PC-3 (cell line): ENCODE data around the gene TRAPPC8. TPM values are rescaled to one million over a fixed set of nuclear protein-coding genes. Genes with fewer than 3 reads are reported as not detected.
"Not testable (repeated sequence)": the region's sequence is repeated elsewhere in the genome, so short reads cannot be mapped to it uniquely, and the experiment has no call there.

Experiments
- ATAC-seq: fragments of 200-7000 bp; cut with Tn5 transposase; 2 replicates; pipeline ENCODE4 v1.9.1; 2020; ENCODE audit warnings: mild to moderate bottlenecking, moderate library complexity
- BruUV-seq: library from RNA; stranded (reverse); fragments of 400-500 nt; replicated peaks from 2 replicates; lab custom pipeline; 2021; lab: Mats Ljungman, UMichigan
- CTCF ChIA-PET: fragments of 300-600 bp; sonication (Branson Sonifier 250); formaldehyde crosslinking; loops from one replicate; lab custom pipeline; 2022; ENCODE audit warnings: antibody characterized with exemption; lab: Charles Lee
- POLR2A ChIA-PET: fragments of 300-600 bp; sonication (Branson Sonifier 250); formaldehyde crosslinking; loops from one replicate; lab custom pipeline; 2022; ENCODE audit warnings: antibody characterized with exemption; ENCODE audit not compliant: unreplicated experiment; lab: Charles Lee
- DNase-seq: peaks from one replicate; pipeline ENCODE4 v3.0.0-alpha.2; 2015
- H2AFZ ChIP-seq: fragments of 300-600 bp; sonication (generic); 2 replicates; pipeline ENCODE4 v1.6.0; 2016; ENCODE audit warnings: antibody characterized with exemption, low read length
- H3F3A ChIP-seq: fragments of 300-600 bp; sonication (generic); one replicate; pipeline ENCODE4 v1.6.0; 2017; ENCODE audit warnings: antibody characterized with exemption, low read length, control low read depth, mild to moderate bottlenecking; ENCODE audit not compliant: unreplicated experiment
- H3K27ac ChIP-seq: fragments of 300-600 bp; sonication (generic); 2 replicates; pipeline ENCODE4 v1.5.1; 2016; ENCODE audit warnings: mild to moderate bottlenecking, low read length
- H3K27me3 ChIP-seq: fragments of 300-600 bp; sonication (generic); 2 replicates; pipeline ENCODE4 v1.6.1; 2016; ENCODE audit warnings: low read length, mixed read lengths
- H3K36me3 ChIP-seq: fragments of 300-600 bp; sonication (generic); 2 replicates; pipeline ENCODE4 v1.6.1; 2016; ENCODE audit warnings: low read depth, mixed run types, low read length, mixed read lengths
- H3K4me1 ChIP-seq: fragments of 300-600 bp; sonication (generic); 2 replicates; pipeline ENCODE4 v1.5.1; 2016; ENCODE audit warnings: low read length; ENCODE audit not compliant: insufficient read depth
- H3K4me2 ChIP-seq: fragments of 300-600 bp; sonication (generic); 2 replicates; pipeline ENCODE4 v1.6.0; 2016; ENCODE audit warnings: low read length
- H3K4me3 ChIP-seq: fragments of 300-600 bp; sonication (generic); 2 replicates; pipeline ENCODE4 v1.5.1; 2016; ENCODE audit warnings: mild to moderate bottlenecking, low read length, mixed read lengths
- H3K79me2 ChIP-seq: fragments of 300-600 bp; sonication (generic); 2 replicates; pipeline ENCODE4 v1.6.1; 2017; ENCODE audit warnings: low read length, mixed read lengths
- H3K9ac ChIP-seq: fragments of 300-600 bp; sonication (generic); 2 replicates; pipeline ENCODE4 v1.6.0; 2016; ENCODE audit warnings: mild to moderate bottlenecking, low read length
- H3K9me2 ChIP-seq: fragments of 300-600 bp; sonication (generic); replicated peaks from 2 replicates; pipeline ENCODE4 v1.6.1; 2016; ENCODE audit warnings: mixed run types, low read length, mixed read lengths
- H3K9me3 ChIP-seq: fragments of 300-600 bp; sonication (generic); 2 replicates; pipeline ENCODE4 v1.6.1; 2016; ENCODE audit warnings: low read length, mixed read lengths
- H4K20me1 ChIP-seq: fragments of 300-600 bp; sonication (generic); 2 replicates; pipeline ENCODE4 v1.6.1; 2016; ENCODE audit warnings: low read length, mixed read lengths
- CTCF ChIP-seq: fragments of 300-600 bp; sonication (generic); conservative IDR thresholded peaks from 2 replicates; pipeline ENCODE4 v1.5.1; 2017; ENCODE audit warnings: antibody characterized with exemption, low read depth, mild to moderate bottlenecking, low read length
- EZH2 ChIP-seq: fragments of 300-600 bp; sonication (generic); IDR thresholded peaks from one replicate; pipeline ENCODE4 v1.6.1; 2017; ENCODE audit warnings: antibody characterized with exemption, mild to moderate bottlenecking, low read length; ENCODE audit not compliant: unreplicated experiment
- EZH2phosphoT487 ChIP-seq: fragments of 300-600 bp; sonication (generic); IDR thresholded peaks from 2 replicates; pipeline ENCODE4 v1.6.1; 2018; ENCODE audit warnings: mild to moderate bottlenecking, antibody characterized with exemption, low read length, borderline replicate concordance
- intact Hi-C: fragments of 100-400 bp; cut with micrococcal nuclease; formaldehyde crosslinking; loops from 2 replicates; pipeline ENCODE4 v1.9.0; 2023
- total RNA-seq: library from RNA; depleted of rRNA; stranded (reverse); fragments of >200 nt; gene quantifications from 2 replicates; pipeline ENCODE4 v1.2.3, GENCODE V29; 2014

The TRAPPC8 gene
- total RNA-seq, 1 experiment from 2014 or later, result 10.2 TPM

DNA sequence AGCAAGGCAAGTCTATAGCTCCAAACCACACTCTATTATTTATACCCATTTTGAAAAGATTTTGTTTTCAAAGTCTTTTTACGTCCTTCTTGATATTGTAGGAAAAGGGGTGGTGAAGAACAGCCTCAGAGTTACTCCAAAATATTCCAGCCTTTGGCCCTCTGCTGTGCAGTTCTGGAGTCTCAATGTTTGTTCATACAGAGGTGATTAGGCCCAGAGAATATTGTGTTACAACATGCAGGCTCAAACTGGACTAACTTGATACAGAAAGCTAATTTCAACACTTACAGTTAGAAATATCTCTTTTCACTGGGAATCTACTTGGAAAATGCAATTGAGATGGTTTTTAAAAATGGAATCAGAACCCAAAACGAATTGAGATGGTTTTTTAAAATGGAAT, 141.8 kb downstream of the TRAPPC8 start:
- no peaks in the 10 kb centered on the region for H3F3A ChIP-seq
- no peaks in the 10 kb centered on the region for H3K4me1 ChIP-seq
- H3K79me2 ChIP-seq, result no peaks in the 10 kb centered on the region
- H3K27me3 ChIP-seq, result no peaks in the 10 kb centered on the region
- ATAC-seq (no peak), DNase-seq (no peak)
- H3K36me3 ChIP-seq, result no peaks in the 10 kb centered on the region
- POLR2A ChIA-PET, result no interaction called here
- no peaks in the 10 kb centered on the region for H3K9me3 ChIP-seq
- no peak overlapping the region for H3K27ac ChIP-seq
- no peaks in the 10 kb centered on the region for H3K9me2 ChIP-seq
- no peaks in the 10 kb centered on the region for H4K20me1 ChIP-seq
- no TSS peak for BruUV-seq
- H2AFZ ChIP-seq, result no peak overlapping the region
- CTCF ChIA-PET, result no interaction called here
- no peak overlapping the region for H3K4me2 ChIP-seq
- intact Hi-C loops, result no loop called here
- TF ChIP-seq CTCF (no peak), EZH2phosphoT487 (no peak), EZH2 (no peak)
- H3K4me3 ChIP-seq, result no peak overlapping the region
- H3K9ac ChIP-seq, result no peak overlapping the region

DNA sequence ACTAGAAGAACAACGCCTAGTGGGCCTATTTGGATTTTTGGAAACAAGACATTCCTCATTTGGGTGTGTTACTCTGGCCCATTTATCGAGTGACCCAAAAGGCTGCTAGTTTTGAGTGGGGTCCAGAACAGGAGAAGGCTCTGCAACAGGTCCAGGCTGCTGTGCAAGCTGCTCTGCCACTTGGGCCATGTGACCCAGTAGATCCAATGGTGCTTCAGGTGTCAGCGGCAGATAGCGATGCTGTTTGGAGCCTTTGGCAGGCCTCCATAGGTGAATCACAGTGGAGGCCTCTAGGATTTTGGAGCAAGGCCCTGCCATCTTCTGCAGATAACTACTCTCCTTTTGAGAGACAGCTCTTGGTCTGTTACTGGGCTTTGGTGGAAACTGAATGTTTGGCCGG, 143.7 kb downstream of the TRAPPC8 start:
- H3K27ac ChIP-seq, H4K20me1 ChIP-seq, H3F3A ChIP-seq, BruUV-seq, H3K9me3 ChIP-seq, POLR2A ChIA-PET, H3K36me3 ChIP-seq, H3K4me2 ChIP-seq, CTCF ChIA-PET, intact Hi-C loops, H3K9me2 ChIP-seq, H2AFZ ChIP-seq, H3K9ac ChIP-seq, H3K27me3 ChIP-seq, H3K4me1 ChIP-seq, DNase-seq, H3K4me3 ChIP-seq, ATAC-seq, H3K79me2 ChIP-seq: not testable (repeated sequence)

GRCh38 chr18:31798399-31798798, 144.5 kb downstream of the TRAPPC8 start:
- no peaks in the 10 kb centered on the region for H4K20me1 ChIP-seq
- no peaks in the 10 kb centered on the region for H3K9me2 ChIP-seq
- H3K27ac ChIP-seq, result no peak overlapping the region
- H3K9ac ChIP-seq, result no peak overlapping the region
- no peak overlapping the region for H2AFZ ChIP-seq
- TF ChIP-seq CTCF, result no peak
- TF ChIP-seq EZH2phosphoT487, result no peak
- TF ChIP-seq EZH2, result no peak
- BruUV-seq, result no TSS peak
- H3K36me3 ChIP-seq, result no peaks in the 10 kb centered on the region
- H3K4me3 ChIP-seq, result no peak overlapping the region
- no peaks in the 10 kb centered on the region for H3K9me3 ChIP-seq
- DNase-seq, result no peak
- no peaks in the 10 kb centered on the region for H3K79me2 ChIP-seq
- no peak for ATAC-seq
- POLR2A ChIA-PET, result no interaction called here
- intact Hi-C loops, result no loop called here
- no peaks in the 10 kb centered on the region for H3K4me1 ChIP-seq
- no peaks in the 10 kb centered on the region for H3F3A ChIP-seq
- H3K27me3 ChIP-seq, result no peaks in the 10 kb centered on the region
- CTCF ChIA-PET, result no interaction called here
- no peak overlapping the region for H3K4me2 ChIP-seq
